Measurements from ENCODE around the gene FABP2. TPM values are rescaled to one million over a fixed set of nuclear protein-coding genes. Genes with fewer than 3 reads are reported as not detected.

The FABP2 gene
- total RNA-seq, 1 experiment from 2014 or later, result not detected

DNA sequence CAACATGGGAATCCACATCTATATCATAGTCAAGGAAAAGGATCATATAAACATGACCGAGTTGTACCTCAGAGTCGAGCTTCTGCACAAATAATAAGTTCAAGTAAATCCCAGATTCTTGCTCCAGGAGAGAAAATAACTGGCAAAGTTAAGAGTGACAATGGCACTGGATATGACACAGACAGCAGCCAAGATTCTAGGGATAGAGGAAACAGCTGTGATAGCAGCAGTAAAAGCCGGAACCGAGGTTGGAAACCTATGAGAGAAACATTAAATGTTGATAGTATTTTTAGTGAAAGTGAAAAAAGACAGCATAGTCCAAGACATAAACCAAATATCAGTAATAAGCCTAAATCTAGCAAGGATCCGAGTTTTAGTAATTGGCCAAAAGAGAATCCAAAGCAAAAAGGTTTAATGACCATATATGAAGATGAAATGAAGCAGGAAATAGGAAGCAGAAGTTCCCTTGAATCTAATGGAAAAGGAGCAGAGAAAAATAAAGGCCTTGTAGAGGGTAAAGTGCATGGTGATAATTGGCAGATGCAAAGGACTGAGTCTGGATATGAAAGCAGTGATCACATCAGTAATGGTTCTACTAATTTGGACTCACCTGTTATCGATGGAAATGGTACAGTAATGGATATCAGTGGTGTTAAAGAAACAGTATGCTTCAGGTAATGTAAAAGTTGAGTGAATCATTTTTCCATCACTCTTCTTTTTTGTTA is 50.4 kb downstream of the FABP2 start:
- H2BK120ac ChIP-seq (ENCODE audit: low read depth, low read length, poor library complexity, severe bottlenecking), result no peak overlapping the region
- no peak overlapping the region for H4K5ac ChIP-seq (ENCODE audit: insufficient read length, low read depth, low read length)
- H4K91ac ChIP-seq (ENCODE audit: insufficient read length, low read depth, low read length), result no peak overlapping the region
- no peak overlapping the region for H3T11ph ChIP-seq (ENCODE audit: low read length)
- no peak overlapping the region for H3K14ac ChIP-seq (ENCODE audit: insufficient read depth, low read length)
- no peaks in the 10 kb centered on the region for H3K4me1 ChIP-seq (ENCODE audit: insufficient read depth, low read length)
- no peak overlapping the region for H3K56ac ChIP-seq (ENCODE audit: insufficient read length, low read depth, low read length)
- no peaks in the 10 kb centered on the region for H3K23me2 ChIP-seq (ENCODE audit: insufficient read length, low read depth, low read length, poor library complexity, severe bottlenecking)
- H2BK15ac ChIP-seq (ENCODE audit: low read depth, low read length), result no peak overlapping the region
- no CpG with 5 or more reads among the region's 6 CpGs for WGBS (ENCODE audit: extremely low coverage, insufficient read length, low lambda C conversion rate)
- H3K4me3 Mint-ChIP-seq, result no peak overlapping the region
- no peak overlapping the region for H2BK20ac ChIP-seq (ENCODE audit: low read depth, low read length, poor library complexity, severe bottlenecking)
- H3K27me3 ChIP-seq (ENCODE audit: insufficient read depth, low read length), result no peaks in the 10 kb centered on the region
- H3K4me2 ChIP-seq (ENCODE audit: insufficient read depth, insufficient read length, low read length), result no peak overlapping the region
- no peak overlapping the region for H3K4ac ChIP-seq (ENCODE audit: low read depth, low read length)
- H2AK5ac ChIP-seq (ENCODE audit: insufficient read length, low read length), result no peak overlapping the region
- H3K9ac ChIP-seq (ENCODE audit: extremely low read depth, insufficient read length, low read length), result no peak overlapping the region
- no peaks in the 10 kb centered on the region for H3K27me3 Mint-ChIP-seq (ENCODE audit: low read depth)
- no peak overlapping the region for H2AFZ ChIP-seq (ENCODE audit: low read length)
- no peak overlapping the region for H3K18ac ChIP-seq (ENCODE audit: insufficient read length, low read depth, low read length)
- no peak overlapping the region for H3K27ac Mint-ChIP-seq
- H4K20me1 ChIP-seq (ENCODE audit: control insufficient read depth, insufficient read depth, insufficient read length), result no peaks in the 10 kb centered on the region
- H3K4me1 Mint-ChIP-seq, result no peaks in the 10 kb centered on the region
- H3K79me2 ChIP-seq (ENCODE audit: insufficient read depth, low read length), result no peaks in the 10 kb centered on the region
- H3K79me1 ChIP-seq (ENCODE audit: insufficient read depth, low read depth, low read length, poor library complexity, severe bottlenecking), result no peaks in the 10 kb centered on the region
- H4K8ac ChIP-seq (replicated peaks; ENCODE audit: insufficient read length, low read depth, low read length), result no peak overlapping the region
- DNase-seq, result no peak
- peaks cover 12 to 51% (median 34%) of the 10 kb centered on the region in 3 experiments for H3K36me3 Mint-ChIP-seq (ENCODE audit: insufficient read depth in 1 of 3, low read depth in 3 of 3)
- TF ChIP-seq CTCF (conservative IDR thresholded peaks at IDR 0.05), result no peak
- no peak overlapping the region for H3K27ac ChIP-seq (ENCODE audit: insufficient read length, low read depth, low read length)
- H2BK5ac ChIP-seq (ENCODE audit: insufficient read length, low read length), result no peak overlapping the region
- no peak overlapping the region for H2BK12ac ChIP-seq (ENCODE audit: insufficient read length, low read depth, low read length)
- H3K9me3 ChIP-seq (ENCODE audit: control insufficient read depth, low read depth, low read length), result no peaks in the 10 kb centered on the region
- H3K23ac ChIP-seq (ENCODE audit: insufficient read length, low read depth, low read length), result no peak overlapping the region
- H3K9me3 Mint-ChIP-seq, result peaks cover 2 to 3% of the 10 kb centered on the region in 2 experiments; a peak in 3 of 5 replicates
